NCI-H187 treated with DMSO at 0.1 percent for 48 hours (cell line): Measurements from ENCODE around the gene TXLNA.

Source experiments
- DNase-seq: peaks from one replicate; lab custom pipeline; 2025; lab: John Stamatoyannopoulos, UW

The TXLNA gene

DNA sequence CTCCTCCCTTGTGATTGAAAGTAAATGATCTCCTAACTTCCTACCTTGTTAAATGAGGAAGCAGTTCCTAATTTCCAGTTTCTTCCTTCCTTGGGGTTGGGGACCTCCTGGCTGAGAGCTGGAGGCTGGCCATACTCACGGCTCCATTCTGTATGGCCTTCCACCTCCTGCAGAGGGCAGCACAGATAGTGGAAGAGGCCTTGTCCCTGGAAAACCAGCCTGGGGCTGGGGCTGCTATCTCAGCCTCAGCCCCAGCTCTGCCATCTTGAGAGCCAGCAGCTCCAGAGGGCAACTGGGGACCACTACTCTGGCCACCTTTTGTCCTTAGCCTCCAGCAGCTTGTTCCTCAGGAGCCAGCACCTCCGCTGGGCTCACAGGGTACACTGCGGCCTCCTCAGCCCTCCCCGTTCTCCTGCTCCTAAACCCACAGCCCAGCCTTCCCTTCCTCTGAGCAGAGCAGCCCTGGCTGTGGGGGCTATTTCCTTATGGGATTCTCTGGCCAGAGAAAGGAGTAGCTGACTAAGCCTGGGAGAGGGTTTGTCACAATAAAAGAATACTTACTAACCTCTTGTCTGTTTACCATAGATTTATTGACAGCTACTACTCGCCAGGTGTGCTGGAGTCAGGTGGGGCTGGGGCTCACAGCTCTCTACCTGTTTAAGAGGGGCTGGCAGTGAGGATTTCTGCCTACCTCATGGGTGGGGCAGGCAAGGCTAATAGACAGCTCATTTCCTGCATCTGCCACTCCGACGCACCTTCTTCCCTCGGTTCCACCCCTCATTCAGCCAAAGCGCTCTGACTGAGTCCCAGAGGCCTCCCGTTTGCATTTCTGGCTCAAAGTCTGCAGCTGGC lies 36.4 kb downstream of the TXLNA start:
- DNase-seq: peak; percentile 55

DNA sequence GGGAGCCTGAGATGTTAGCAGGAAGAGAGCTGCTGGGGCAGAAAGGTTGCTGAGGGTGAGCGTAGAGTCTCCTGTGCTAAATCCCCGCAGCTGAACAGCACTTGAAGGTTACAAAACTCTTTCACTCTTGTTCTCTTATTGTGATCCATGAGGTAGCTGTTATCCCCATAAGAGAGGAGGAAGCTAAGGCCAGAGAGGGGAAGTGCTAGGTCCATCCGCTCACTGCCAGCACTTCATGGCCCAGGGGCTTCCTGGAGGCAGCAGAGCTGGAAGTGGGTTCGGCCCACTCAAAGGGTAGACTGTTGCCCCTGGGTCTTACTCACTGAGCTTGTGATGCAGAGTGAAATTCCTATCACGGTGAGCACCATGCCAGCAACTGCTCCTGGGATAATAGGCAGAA lies 37.1 kb downstream of the TXLNA start:
- no peak for DNase-seq

DNA sequence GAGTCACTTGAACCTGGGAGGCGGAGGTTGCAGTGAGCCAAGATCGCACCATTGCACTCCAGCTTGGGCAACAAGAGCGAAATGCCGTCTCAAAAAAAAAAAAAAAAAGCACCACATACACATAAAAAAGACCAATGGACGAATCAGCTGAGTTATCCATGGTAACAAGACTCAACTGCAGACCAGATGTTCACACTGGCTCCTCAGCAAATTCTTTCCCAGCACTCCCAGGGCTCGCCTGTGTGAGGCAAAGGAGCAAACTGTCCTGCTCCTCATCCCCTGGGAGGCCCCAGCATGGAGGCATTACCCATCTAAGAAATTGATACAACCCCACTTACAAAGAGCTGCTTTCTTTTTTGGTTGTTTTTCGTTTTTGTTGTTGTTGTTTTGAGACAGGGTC lies 39.5 kb downstream of the TXLNA start:
- DNase-seq: no peak

DNA sequence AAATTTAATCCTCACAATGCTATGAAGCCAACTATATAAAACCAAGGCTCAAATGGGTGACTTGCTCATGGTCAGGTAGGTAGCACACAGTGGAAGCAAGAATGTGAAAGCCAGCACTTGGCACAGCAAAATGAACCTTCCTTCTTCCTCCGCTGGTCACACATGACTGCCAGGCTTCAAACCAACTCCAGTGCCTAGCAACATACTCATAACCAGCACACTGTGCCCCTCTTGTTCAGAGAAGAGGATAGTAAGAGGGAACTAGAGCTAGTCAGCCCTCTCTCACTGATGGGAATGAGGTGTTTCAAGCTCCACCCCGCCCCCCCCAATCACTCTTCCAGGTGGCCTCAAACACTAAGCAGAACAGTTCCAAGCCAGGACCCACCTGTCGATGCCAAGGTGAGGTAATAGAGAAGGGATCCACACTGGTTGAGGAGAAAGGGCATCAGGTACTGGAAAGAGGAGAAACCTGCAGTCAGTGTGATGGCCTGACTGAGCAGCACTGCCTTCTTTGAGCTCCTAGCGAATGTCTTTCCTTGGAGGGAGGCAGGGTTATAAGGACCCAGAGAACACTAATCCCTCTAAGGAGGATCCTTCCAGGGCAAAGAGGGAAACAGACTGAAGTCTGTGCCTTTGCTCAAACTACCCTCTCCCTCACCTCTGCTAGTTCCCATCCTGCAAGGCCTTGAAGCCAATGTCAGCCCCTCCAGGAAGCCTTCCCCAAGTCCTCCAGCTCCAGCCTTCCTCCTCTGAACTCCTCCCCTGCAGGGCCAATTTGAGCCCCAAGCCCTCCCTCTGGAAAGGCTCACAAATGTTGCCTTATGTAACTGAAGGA lies 41.5 kb downstream of the TXLNA start:
- DNase-seq: no peak

DNA sequence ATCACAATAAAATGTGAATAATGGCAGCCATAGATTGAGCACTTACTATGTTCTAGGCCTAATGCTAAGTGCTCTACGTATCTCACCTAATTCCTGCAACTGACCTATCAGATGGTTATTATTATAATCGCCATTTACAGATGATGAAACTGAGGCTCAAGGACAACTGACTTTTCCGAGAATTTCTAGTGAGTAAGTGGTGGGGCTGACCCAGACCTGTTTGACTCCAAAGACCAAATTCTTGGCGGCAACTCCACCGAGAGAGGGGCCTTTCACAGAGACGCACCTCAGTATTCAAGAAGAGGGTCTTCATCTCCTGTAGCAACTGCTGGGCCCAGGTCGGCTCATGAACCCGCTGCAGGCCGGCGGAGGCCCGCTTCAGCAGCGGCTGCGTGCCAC lies 42.1 kb downstream of the TXLNA start:
- no peak for DNase-seq

DNA sequence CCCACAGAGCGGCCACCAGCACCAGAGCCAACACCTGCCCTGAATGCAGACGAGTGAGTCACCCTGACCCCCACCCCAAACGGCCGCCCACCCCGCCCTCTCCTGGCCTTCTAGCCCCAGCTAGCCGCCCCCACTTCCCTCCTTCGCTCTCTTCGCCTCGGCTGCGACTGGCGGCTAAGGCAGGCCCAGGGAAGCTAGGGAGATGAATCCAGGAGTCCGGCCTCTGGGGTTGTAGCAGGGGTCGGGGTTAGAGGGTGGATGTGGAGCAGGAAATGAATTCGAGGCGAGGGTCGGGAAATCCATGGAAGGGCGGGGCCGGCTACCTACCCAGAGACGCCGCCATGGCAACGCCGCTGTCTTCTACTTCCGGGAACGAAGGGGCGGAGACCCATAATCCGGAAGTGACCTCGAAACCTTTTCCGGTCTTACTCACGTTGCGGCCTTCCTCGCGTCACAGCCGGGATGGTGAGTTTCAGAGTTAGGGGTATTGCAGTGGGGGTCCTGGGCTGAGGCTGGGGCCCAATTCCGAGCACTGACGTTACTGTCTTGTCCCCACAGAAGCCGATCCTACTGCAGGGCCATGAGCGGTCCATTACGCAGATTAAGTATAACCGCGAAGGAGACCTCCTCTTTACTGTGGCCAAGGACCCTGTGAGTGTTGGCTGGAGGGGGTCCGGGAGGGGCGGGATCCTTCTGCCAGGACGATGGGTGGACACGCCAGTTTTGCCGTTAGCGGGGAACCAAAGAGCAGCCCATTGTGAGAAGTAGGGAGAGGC lies 42.7 kb downstream of the TXLNA start, which contains the start of the genes EIF3I and TMEM234:
Gene EIF3I, plus strand, starts transcription at position 428 of the 776 bp plus-strand sequence. Its CDS starts 35 bp downstream, at position 463.
Gene TMEM234, minus strand, starts transcription at position 374 of the 776 bp plus-strand sequence. Its CDS starts 31 bp downstream, at position 343.
- DNase-seq: peak; percentile 71

DNA sequence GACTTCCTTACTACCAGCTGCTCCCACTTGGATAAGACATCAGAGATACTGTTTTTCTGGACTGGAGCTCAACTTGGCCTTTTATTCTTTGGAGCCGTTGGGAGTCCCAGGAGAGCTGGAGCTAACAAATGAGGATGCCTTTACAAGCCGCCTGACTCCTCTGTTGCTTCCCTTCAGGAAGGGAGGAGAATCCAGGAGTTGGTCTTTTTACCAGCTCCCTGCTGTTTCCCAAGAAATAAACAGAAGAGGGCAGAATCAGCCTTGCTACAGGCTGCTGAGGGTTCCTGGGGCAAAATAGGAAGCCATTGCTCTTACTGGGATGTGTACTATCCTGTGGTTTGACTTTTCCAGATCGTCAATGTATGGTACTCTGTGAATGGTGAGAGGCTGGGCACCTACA lies 44.2 kb downstream of the TXLNA start:
- DNase-seq: no peak

DNA sequence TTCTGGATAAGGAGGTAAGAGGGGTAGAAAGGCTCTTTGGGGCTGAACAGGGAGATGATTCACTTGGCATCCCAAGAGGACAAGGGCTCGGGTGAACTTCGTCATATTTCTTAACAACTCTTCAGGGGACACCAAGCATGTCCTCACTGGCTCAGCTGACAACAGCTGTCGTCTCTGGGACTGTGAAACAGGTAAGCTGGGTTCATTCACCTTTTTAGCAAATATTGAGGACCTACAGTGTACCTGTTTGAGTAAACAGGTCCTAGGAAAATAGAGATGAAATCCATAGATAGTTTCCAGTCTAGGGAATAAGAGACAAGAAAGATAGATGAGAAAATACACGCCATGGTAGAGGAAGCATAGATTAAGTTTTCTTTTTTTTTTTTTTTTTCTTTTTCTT lies 44.8 kb downstream of the TXLNA start:
- DNase-seq: no peak

DNA sequence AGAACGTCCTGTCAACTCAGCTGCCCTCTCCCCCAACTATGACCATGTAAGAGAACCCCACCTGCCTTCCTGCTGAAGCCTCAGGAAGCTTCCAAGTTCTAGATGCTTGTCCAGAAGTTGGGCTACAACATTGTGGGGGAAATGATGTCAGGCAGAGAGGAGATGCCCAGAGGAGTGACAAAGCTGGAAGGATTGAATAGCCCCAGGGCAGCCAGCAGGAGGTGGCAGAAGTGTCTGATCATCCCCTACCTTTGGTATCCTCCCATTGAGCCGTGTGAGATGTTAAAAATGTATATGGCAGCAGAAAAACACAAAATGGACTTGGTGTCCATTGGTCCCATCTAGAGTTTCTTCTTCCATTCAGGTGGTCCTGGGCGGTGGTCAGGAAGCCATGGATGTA lies 49.3 kb downstream of the TXLNA start:
- no peak for DNase-seq

DNA sequence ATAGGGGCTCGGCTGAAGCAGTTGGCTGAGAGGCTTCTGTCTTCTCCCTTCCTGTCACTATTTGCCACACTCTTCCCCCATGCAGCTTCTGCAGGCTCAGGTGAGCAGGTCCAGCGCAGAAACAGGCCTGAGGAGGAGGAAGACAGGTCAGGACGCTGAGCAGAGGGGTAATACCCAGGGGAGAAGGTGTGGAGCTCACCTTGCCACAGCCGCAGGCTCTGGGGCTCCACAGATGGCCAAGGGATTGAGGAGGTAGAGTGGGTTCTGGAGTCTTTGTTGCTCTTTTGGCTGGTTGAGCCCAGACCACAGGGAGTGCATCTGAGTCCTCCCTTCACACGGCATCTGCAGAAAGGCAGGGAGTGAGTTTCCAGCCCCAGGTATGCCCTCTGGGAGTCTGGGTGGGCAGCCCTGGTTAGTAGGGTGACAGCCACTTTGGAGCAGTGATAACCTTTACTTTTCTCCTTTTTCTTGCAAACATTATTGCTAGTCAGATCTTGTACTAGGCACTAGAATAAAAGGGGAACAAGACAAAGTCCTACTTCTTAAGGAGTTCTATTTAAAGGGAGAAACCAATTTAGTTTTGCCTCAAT lies 52.5 kb downstream of the TXLNA start:
- DNase-seq: no peak

DNA sequence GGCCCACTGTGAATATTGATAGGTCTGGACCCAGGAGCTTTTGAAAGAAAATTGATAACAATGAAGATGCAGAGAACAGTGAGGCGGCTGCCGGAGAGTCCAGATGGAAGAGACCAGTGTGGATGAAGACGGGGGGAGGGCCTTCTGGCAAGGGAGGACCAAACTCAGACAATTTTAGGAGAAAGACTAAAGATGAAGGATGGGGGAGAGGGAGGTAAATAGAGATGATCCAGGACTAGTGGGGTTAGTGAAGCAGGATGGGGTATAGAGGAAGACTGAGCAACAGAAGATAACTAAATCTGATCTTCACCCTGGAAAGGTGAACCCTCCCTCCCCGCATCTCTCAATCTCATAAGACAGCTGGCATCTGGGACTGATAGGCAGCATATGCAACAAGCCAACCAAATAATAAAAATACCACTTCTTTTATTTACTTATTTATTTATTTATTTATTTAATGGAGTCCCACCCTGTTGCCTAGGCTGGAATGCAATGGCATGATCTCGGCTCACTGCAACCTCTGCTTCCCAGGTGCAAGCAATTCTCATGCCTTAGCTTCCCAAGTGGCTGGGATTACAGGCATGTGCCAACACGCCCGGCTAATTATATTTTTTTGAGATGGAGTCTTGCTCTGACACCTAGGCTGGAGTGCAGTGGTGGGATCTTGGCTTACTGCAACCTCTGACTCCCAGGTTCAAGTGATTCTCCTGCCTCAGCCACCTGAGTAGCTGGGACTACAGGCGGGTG lies 53.3 kb downstream of the TXLNA start:
- no peak for DNase-seq

DNA sequence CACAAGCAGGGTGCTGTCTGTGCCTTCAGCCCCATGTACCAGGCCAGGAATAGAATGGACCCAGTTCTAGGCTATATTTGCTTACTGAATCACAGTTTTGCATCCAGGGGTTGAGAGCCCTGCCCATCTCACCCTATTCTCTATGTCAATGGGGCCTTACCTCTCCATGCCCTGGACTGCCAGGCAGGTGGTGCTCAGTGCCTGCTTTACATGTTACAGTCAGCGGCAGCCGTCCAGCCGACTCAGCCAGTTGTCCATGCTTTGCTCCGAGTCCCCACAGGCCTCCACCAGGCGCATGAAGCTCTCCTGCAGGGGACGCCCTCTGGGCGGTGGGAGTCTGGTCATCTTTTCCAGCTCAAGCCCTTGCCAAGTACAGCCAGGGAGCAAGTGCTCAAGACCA lies 55.3 kb downstream of the TXLNA start:
- DNase-seq: no peak

DNA sequence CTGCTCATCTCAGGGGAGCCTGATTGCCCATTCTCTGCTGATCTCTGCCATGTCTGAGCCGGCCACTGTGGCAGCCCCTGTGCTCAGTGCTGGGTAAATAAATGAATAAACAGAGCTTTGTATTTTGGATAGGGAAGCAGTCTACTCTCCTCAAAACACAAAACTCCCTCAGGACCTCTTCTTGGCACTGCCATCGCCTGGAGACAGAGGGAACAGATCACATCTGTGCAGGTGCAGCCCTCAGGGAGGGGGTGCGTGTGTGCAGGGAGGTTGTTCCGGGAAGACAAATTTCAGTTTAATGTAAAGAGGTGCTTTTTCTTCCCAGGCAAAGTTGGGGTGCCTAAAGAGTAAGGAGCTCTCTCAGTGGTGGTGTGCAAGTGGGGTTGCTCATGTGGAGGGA lies 59.9 kb downstream of the TXLNA start:
- DNase-seq: peak; percentile 61

DNA sequence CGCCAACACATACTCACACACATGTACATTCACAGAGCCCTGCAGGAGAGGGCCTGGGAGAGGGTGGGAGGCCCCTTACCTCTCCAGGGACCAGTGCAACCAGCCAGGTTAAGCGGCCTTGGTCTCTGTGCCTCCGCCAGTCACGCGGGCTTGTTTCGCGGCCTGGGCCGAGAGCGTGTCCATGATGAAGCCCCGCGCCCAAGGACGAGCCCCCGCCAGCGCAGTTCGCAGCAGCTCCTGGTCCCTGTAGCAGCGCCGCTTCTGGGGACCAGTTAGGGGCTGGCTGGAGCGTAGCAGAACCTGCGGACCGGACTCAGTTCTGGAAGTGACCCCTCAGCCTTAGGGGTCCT lies 60.3 kb downstream of the TXLNA start:
- DNase-seq: no peak

DNA sequence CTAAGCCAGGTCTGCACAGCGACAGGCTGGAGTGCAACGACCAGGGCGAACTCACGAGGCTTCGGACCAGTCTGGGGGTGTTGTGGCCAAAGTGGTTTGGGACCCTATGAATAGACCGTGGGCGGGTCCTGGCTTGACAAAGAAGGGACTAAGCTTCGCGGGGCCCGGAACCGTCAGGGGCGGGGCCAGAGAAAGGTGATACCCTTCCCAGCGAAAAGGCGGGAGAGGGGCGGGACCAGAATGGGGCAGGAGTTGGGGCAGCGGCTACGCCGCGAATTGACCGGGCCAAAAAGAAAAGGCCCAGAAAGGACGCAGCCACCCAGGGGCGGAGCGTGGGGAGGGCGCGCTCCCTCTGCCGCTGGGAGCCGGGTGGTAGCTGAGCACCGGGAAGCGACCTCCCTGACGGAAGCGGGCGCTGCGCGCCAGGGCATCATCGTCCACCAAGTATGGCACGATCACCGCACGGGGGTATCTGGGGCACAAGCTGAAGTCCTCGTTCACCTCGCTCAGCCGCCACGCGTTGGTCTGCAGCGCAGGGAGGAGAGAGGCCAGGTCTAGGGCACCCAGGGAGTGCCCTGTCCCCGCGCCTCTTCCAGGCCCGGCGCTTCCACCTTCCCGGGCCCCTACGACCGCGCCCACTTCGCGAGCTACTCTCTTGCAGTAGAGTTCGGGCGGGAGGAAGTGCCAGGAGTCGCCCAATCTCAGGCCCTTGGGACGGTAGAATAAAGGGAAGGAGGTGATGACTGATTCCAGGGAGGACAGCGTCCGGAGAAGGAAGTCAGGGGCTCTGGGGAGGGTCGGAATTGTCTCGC lies 60.9 kb downstream of the TXLNA start:
- peak; percentile 49 for DNase-seq

DNA sequence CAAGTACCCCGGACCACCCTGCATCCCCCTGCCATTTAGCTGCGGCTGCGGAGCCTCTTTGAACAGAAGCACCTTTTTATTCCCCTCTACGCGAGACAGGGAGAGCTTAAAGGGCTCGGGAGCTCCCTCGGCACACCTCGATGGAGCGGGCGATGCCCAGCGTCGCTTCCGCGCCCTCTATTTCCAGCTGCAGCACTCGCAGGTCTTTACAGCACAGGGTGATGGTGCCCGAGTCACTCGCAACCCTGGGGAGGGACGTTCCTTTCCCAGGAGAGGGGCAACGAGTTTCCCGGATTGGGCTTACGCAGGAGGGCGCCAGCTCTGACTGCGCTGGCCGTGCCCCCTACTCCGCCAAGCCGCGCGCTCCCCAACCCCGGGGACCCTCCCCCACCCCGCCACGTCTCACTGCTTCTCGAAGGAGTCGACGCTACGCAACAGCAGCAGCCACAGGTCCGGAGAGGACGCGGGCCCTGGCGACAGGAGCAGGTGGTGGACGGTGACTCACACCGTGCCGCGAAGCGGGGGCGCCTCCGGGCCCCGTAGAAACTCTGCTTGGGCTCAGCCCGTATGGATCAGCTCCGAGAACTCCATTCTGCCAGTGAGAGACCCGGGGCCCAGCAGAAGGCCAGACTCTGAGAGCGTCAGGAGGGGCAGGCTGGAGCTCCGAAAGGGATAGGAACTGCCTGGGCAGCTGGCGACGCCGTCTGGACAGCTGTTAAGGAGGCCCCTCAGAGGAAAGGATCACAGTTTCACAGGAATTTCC lies 61.7 kb downstream of the TXLNA start:
- DNase-seq: no peak

DNA sequence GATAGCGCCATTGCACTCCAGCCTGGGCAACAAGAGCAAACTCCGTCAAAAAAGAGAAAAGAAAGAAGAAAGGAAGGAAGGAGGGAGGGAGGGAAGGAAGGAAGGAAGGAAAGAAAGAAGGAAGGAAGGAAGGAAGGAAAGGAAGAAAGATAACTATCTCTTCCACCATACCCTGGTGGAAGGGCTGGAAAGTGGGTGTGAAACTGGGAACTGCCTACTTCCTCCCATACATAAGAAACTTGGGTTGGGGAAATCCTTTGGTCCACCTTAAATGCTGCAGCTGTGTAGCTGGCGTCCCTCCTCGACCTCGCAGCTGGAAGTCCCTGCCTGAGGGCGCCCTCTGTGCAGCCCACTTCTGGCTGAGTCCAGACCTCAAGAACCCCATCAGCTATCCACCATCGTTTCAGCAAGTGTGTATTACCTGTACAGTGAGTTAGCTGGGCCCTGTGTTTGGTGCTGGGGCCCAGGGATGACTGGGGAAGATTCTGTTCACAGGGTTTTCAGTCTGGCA lies 62.9 kb downstream of the TXLNA start:
- no peak for DNase-seq

DNA sequence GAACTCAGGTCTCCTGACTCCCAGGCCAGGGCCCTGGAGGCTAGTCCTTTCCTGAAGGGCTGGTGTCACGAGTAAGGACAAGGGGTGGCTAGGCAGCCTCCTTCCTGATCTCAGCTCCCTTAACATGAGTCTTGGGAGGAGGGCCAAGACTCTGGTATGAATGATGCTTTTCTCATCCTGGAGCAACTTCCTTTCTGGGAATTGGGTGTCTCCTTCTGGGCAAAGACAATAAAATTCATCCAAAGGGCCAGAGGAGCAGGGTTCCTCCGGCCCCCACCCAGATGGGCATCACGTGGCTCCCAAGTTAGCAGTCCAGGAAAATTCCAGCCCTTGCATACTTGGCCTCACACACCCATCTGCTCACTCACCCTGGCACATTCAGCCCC lies 67.4 kb downstream of the TXLNA start, which contains the start of gene FAM167B:
Gene FAM167B, plus strand, starts transcription at position 335 of the 386 bp plus-strand sequence. CDS start 200 bp downstream, outside the sequence.
- DNase-seq: no peak

DNA sequence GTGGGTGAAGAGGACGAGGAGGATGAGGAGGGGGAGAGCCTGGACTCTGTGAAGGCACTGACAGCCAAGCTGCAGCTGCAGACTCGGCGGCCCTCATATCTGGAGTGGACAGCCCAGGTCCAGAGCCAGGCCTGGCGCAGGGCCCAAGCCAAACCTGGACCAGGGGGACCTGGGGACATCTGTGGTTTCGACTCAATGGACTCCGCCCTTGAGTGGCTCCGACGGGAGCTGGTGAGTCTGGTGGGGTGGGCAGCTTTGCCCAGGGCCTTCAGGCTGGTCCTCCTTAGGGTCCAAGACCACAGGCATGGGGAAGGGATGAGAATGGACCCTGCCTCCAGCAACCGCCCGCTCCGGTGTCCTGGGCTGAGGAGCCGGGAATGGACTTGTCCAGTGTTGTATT lies 68.0 kb downstream of the TXLNA start:
- no peak for DNase-seq
